Measurements from ENCODE around the gene YTHDC1.

DNA sequence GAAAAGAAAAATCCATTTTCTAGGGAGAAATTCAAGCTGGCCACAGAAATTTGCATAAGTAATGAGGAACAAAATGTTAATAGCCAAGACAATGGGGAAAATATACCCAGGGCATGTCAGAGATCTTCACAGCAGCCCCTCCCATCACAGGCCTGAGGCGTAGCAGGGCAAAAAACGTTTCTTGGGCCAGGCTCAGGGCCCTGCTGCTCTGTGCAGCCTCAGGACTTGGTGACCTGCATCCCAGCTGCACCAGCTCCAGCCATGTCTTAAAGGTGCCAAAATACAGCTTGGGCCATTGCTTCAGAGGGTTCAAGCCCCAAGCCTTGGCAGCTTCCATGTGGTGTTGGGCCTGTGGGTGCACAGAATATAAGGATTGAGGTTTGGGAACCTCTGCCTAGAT is 72.3 kb downstream of the YTHDC1 start:
- TF ChIP-seq, protein P1, sequence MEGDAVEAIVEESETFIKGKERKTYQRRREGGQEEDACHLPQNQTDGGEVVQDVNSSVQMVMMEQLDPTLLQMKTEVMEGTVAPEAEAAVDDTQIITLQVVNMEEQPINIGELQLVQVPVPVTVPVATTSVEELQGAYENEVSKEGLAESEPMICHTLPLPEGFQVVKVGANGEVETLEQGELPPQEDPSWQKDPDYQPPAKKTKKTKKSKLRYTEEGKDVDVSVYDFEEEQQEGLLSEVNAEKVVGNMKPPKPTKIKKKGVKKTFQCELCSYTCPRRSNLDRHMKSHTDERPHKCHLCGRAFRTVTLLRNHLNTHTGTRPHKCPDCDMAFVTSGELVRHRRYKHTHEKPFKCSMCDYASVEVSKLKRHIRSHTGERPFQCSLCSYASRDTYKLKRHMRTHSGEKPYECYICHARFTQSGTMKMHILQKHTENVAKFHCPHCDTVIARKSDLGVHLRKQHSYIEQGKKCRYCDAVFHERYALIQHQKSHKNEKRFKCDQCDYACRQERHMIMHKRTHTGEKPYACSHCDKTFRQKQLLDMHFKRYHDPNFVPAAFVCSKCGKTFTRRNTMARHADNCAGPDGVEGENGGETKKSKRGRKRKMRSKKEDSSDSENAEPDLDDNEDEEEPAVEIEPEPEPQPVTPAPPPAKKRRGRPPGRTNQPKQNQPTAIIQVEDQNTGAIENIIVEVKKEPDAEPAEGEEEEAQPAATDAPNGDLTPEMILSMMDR (conservative IDR thresholded peaks at IDR 0.05; ENCODE audit: low read length), result no peak
- no peak for TF ChIP-seq EZH2phosphoT487 (IDR thresholded peaks at IDR 0.05; ENCODE audit: borderline replicate concordance)

Data from Loucy (cell line).